HS-5 (cell line): Measurements from ENCODE around the gene PLCG2.
A peak's percentile ranks its signal among the peaks of the same experiment; 100 is the strongest.
"Not testable (repeated sequence)": the region's sequence is repeated elsewhere in the genome, so short reads cannot be mapped to it uniquely, and the experiment has no call there.

Source experiments
- DNase-seq: peaks from one replicate; pipeline ENCODE4 v3.0.0-alpha.2; 2012; ENCODE audit warnings: low read depth

The PLCG2 gene

GRCh38 chr16:81778861-81779535, at the start of gene PLCG2:
TSS of gene PLCG2 (plus strand) at chr16:81779291. CDS start at chr16:81785990, 6,699 bp downstream.
- DNase-seq = no peak

GRCh38 chr16:81729451-81729850, 49.6 kb upstream of the PLCG2 start:
- DNase-seq = no peak

GRCh38 chr16:81730090-81731051, 48.7 kb upstream of the PLCG2 start:
- no peak for DNase-seq

GRCh38 chr16:81731649-81732048, 47.4 kb upstream of the PLCG2 start:
- no peak for DNase-seq

GRCh38 chr16:81732699-81733098, 46.4 kb upstream of the PLCG2 start:
- no peak for DNase-seq

GRCh38 chr16:81733295-81733694, 45.8 kb upstream of the PLCG2 start:
- no peak for DNase-seq

GRCh38 chr16:81734632-81735434, 44.3 kb upstream of the PLCG2 start:
- DNase-seq = no peak

- peak; percentile 28 for DNase-seq
These were observed 41.1 kb upstream of the PLCG2 start for GRCh38 chr16:81737885-81738536.

GRCh38 chr16:81738783-81739496, 40.2 kb upstream of the PLCG2 start:
- no peak for DNase-seq

- no peak for DNase-seq
These were observed 39.6 kb upstream of the PLCG2 start for GRCh38 chr16:81739503-81739902.

- no peak for DNase-seq
These were observed 38.9 kb upstream of the PLCG2 start for GRCh38 chr16:81740169-81740568.

- not testable (repeated sequence) for DNase-seq
These were observed 37.7 kb upstream of the PLCG2 start for GRCh38 chr16:81741430-81741770.

- DNase-seq = no peak
These were observed 34.7 kb upstream of the PLCG2 start for GRCh38 chr16:81744385-81744784.

GRCh38 chr16:81744911-81745310, 34.2 kb upstream of the PLCG2 start:
- DNase-seq = no peak

- DNase-seq = no peak
These were observed 33.2 kb upstream of the PLCG2 start for GRCh38 chr16:81745704-81746558.

GRCh38 chr16:81746566-81746965, 32.5 kb upstream of the PLCG2 start:
- DNase-seq = no peak

- DNase-seq = no peak
These were observed 30.5 kb upstream of the PLCG2 start for GRCh38 chr16:81748476-81749198.

GRCh38 chr16:81752225-81752875, 26.7 kb upstream of the PLCG2 start:
- DNase-seq = no peak

- DNase-seq = no peak
These were observed 26.2 kb upstream of the PLCG2 start for GRCh38 chr16:81752876-81753227.
